ENCODE measurements around the gene ROR1. TPM values are rescaled to one million over a fixed set of nuclear protein-coding genes. Genes with fewer than 3 reads are reported as not detected.

The ROR1 gene
- polyA plus RNA-seq, 1 of the 3 experiments (the other 2 are of a cell fraction): 4.0 TPM

DNA sequence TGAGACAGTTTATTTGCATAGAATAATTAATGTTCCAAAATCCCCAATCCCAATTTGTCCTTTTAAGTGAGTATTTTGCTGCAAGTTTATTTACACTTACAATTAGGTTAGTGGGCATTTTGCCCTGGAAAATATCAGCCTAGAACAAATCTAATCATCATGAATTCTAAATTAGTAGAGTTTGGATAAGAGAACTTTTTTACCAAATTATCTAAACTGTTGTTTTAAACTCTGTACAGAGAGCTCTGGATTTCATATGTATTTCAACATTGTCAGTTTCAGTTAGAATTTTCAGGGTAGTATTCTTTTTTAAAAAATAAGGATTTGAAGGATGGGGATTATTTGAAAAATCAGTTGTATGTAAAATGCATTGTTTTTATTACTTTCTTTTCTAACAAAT, 401.8 kb downstream of the ROR1 start:
- H2AFZ ChIP-seq (ENCODE audit: low read depth): no peak overlapping the region
- DNase-seq: no peak
- ChIA-PET CTCF (interaction anchor here (1.0 to 1.3 kb wide), 3 partner anchors 12 to 67 kb away, joined by 4 to 6 read pairs (median 4); no protein-coding TSS in a partner anchor), POLR2A (no interaction called here)
- no peak overlapping the region for H3K4me2 ChIP-seq
- no peak overlapping the region for H3K4me3 ChIP-seq (ENCODE audit: low read depth in 2 of 2, low read length in 1 of 2)
- 0 out of 2 replicates have a peak, but pooled peaks have one; percentile 10 for TF ChIP-seq TCF12 (IDR thresholded peaks at IDR 0.05)
- peak in 1 of 2 experiments; percentile 81; a peak in 2 of 4 replicates for TF ChIP-seq EP300 (IDR thresholded peaks at IDR 0.05; ENCODE audit: borderline replicate concordance in 1 of 2, low read depth in 1 of 2, low read length in 1 of 2)
- peak; percentile 8 for TF ChIP-seq CHD2 (IDR thresholded peaks at IDR 0.05; ENCODE audit: low read length, partially characterized antibody)
- peak; percentile 27; the same call in 1 of the 2 replicates for TF ChIP-seq GATA2 (CRISPR knock-in tag; IDR thresholded peaks at IDR 0.05)
- TF ChIP-seq, protein P1, sequence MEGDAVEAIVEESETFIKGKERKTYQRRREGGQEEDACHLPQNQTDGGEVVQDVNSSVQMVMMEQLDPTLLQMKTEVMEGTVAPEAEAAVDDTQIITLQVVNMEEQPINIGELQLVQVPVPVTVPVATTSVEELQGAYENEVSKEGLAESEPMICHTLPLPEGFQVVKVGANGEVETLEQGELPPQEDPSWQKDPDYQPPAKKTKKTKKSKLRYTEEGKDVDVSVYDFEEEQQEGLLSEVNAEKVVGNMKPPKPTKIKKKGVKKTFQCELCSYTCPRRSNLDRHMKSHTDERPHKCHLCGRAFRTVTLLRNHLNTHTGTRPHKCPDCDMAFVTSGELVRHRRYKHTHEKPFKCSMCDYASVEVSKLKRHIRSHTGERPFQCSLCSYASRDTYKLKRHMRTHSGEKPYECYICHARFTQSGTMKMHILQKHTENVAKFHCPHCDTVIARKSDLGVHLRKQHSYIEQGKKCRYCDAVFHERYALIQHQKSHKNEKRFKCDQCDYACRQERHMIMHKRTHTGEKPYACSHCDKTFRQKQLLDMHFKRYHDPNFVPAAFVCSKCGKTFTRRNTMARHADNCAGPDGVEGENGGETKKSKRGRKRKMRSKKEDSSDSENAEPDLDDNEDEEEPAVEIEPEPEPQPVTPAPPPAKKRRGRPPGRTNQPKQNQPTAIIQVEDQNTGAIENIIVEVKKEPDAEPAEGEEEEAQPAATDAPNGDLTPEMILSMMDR (IDR thresholded peaks at IDR 0.05): no peak
- H3K27ac ChIP-seq (ENCODE audit: low read depth in 2 of 2, low read length in 1 of 2): peak overlapping the region in 1 of 2 experiments; percentile 100; a peak in 2 of 4 replicates
- H3K36me3 ChIP-seq (replicated peaks in 1 of 2; ENCODE audit: control insufficient read depth in 1 of 2, insufficient read depth in 2 of 2, low read length in 1 of 2): peaks cover 4 to 40% of the 10 kb centered on the region in 2 experiments
- H3K4me1 ChIP-seq (ENCODE audit: control insufficient read depth in 1 of 2, insufficient read depth in 2 of 2, low read depth in 1 of 2, low read length in 1 of 2): peaks cover 33 to 44% of the 10 kb centered on the region in 2 experiments
- H3K79me2 ChIP-seq (ENCODE audit: insufficient read depth): no peaks in the 10 kb centered on the region
- no peaks in the 10 kb centered on the region for H4K20me1 ChIP-seq (ENCODE audit: insufficient read depth)
- H3K9me2 ChIP-seq: no peaks in the 10 kb centered on the region
- H3F3A ChIP-seq (replicated peaks; ENCODE audit: insufficient read depth): peaks cover 20% of the 10 kb centered on the region
- H3K9me3 ChIP-seq: no peaks in the 10 kb centered on the region
- no peak overlapping the region for H3K9ac ChIP-seq
- H3K27me3 ChIP-seq (ENCODE audit: insufficient read depth): no peaks in the 10 kb centered on the region

DNA sequence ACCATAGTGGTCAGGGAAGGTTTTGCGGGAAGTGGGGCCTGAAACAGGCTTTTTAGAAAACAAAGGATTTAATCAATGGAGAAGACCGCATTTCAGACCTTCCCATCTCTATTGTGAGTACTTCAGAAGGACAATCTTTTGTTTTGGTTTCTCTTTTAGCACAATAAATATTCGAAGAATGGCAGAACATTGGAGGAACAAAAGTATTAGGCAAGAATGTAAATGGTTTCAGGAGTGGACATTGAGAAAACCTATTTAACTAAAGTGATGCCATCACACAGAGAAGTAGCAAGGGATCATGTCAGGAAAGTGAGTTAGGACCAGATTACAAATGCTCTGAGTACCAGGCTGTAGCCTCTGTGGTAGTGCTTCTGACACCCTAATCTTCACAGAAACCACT, 402.8 kb downstream of the ROR1 start:
- Histone ChIP-seq H3K9me2 (peaks cover 4% of the 10 kb centered on the region; the same call in 1 of the 2 replicates), H3K79me2 (ENCODE audit: insufficient read depth) (no peaks in the 10 kb centered on the region), H4K20me1 (ENCODE audit: insufficient read depth) (no peaks in the 10 kb centered on the region), H3F3A (replicated peaks; ENCODE audit: insufficient read depth) (peaks cover 14% of the 10 kb centered on the region), H3K27me3 (ENCODE audit: insufficient read depth) (no peaks in the 10 kb centered on the region), H3K36me3 (replicated peaks in 1 of 2; ENCODE audit: control insufficient read depth in 1 of 2, insufficient read depth in 2 of 2, low read length in 1 of 2) (peaks cover 4 to 43% of the 10 kb centered on the region in 2 experiments), H3K4me2 (no peak overlapping the region), H3K9me3 (no peaks in the 10 kb centered on the region), H2AFZ (ENCODE audit: low read depth) (no peak overlapping the region), H3K4me1 (ENCODE audit: control insufficient read depth in 1 of 2, insufficient read depth in 2 of 2, low read depth in 1 of 2, low read length in 1 of 2) (peaks cover 26 to 35% of the 10 kb centered on the region in 2 experiments), H3K27ac (ENCODE audit: low read depth in 2 of 2, low read length in 1 of 2) (peak overlapping the region in 1 of 2 experiments; percentile 100; a peak in 2 of 4 replicates), H3K4me3 (ENCODE audit: low read depth in 2 of 2, low read length in 1 of 2) (no peak overlapping the region), H3K9ac (no peak overlapping the region)
- WGBS (ENCODE audit: low lambda C conversion rate): 91% methylated on average over 3 of the region's 3 CpGs
- TF ChIP-seq NRF1 (IDR thresholded peaks at IDR 0.05; ENCODE audit: low read depth, low read length): no peak
- ChIA-PET CTCF (no interaction called here), POLR2A (no interaction called here)
- no peak for DNase-seq

DNA sequence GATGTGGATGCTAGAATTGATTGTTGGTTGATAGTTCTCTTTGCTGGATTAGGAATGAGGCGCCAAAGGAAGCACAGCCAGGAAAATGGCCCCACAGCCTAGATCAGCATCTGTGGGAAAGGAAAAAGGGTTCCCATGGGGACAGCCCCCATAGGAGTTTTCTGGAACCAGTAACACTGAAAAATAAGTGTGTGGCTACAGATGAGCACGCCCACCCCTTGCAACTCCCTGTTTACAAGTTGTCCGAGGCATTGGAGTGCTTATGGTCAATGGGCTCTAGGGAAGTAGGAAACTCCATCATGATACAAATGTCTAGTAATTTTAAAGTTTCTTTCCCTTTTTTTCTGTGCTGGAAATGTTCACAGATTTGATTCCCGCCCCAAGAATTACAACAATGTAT, 405.8 kb downstream of the ROR1 start:
- Histone ChIP-seq H3K4me1 (ENCODE audit: control insufficient read depth in 1 of 2, insufficient read depth in 2 of 2, low read depth in 1 of 2, low read length in 1 of 2) (peaks cover 0 to 30% of the 10 kb centered on the region in 2 experiments; a peak in 3 of 4 replicates), H3K4me2 (no peak overlapping the region), H2AFZ (ENCODE audit: low read depth) (no peak overlapping the region), H3K9me2 (peaks cover 4% of the 10 kb centered on the region; the same call in 1 of the 2 replicates), H4K20me1 (ENCODE audit: insufficient read depth) (no peaks in the 10 kb centered on the region), H3K79me2 (ENCODE audit: insufficient read depth) (no peaks in the 10 kb centered on the region), H3K4me3 (ENCODE audit: low read depth in 2 of 2, low read length in 1 of 2) (no peak overlapping the region), H3K27me3 (ENCODE audit: insufficient read depth) (no peaks in the 10 kb centered on the region), H3K36me3 (replicated peaks in 1 of 2; ENCODE audit: control insufficient read depth in 1 of 2, insufficient read depth in 2 of 2, low read length in 1 of 2) (peaks cover 4 to 41% of the 10 kb centered on the region in 2 experiments), H3K27ac (ENCODE audit: low read depth in 2 of 2, low read length in 1 of 2) (no peak overlapping the region; a peak in 2 of 4 replicates), H3F3A (replicated peaks; ENCODE audit: insufficient read depth) (no peaks in the 10 kb centered on the region), H3K9me3 (no peaks in the 10 kb centered on the region), H3K9ac (no peak overlapping the region)
- no peak for DNase-seq
- 94% methylated on average over 4 of the region's 4 CpGs for WGBS (ENCODE audit: low lambda C conversion rate)
- POLR2A ChIA-PET: no interaction called here
- TF ChIP-seq POLR2AphosphoS5 (IDR thresholded peaks at IDR 0.05; ENCODE audit: low read depth, low read length): no peak
- CTCF ChIA-PET: interaction anchor here (1.3 kb wide), 1 partner anchor 54 kb away, joined by 3 read pairs; no protein-coding TSS in a partner anchor
